ENCODE measurements around the gene M6PR. TPM values are rescaled to one million over a fixed set of nuclear protein-coding genes. Genes with fewer than 3 reads are reported as not detected.
A peak's percentile ranks its signal among the peaks of the same experiment; 100 is the strongest.

Gene M6PR
- total RNA-seq, result 100 to 1,000 TPM; 152 to 243 TPM
- polyA plus RNA-seq (ENCODE audit: insufficient read length in 6 of 6), result 100 to 1,000 TPM; 188 to 225 (median 209) TPM
- long read RNA-seq, donor 1, transcript M6PR-201 (7 exons, 2,756 nt), result major isoform, 30 of 38 reads
- long read RNA-seq, donor 1, partial matches to known transcripts, result 5 of 38 reads
- long read RNA-seq, donor 1, other reads (novel, unspliced or antisense), result 0 of 38 reads
- long read RNA-seq, donor 2, transcript M6PR-201 (7 exons, 2,756 nt), result major isoform, 28 of 29 reads
- long read RNA-seq, donor 2, partial matches to known transcripts, result 0 of 29 reads
- long read RNA-seq, donor 2, other reads (novel, unspliced or antisense), result 0 of 29 reads
- long read RNA-seq, donor 3, transcript M6PR-201 (7 exons, 2,756 nt), result major isoform, 19 of 19 reads
- long read RNA-seq, donor 3, partial matches to known transcripts, result 0 of 19 reads
- long read RNA-seq, donor 3, other reads (novel, unspliced or antisense), result 0 of 19 reads
- long read RNA-seq, donor 4, transcript M6PR-201 (7 exons, 2,756 nt), result major isoform, 49 of 56 reads
- long read RNA-seq, donor 4, partial matches to known transcripts, result 3 of 56 reads
- long read RNA-seq, donor 4, other reads (novel, unspliced or antisense), result 4 of 56 reads
- long read RNA-seq, donor 5, transcript M6PR-201 (7 exons, 2,756 nt), result major isoform, 27 of 37 reads
- long read RNA-seq, donor 5, partial matches to known transcripts, result 6 of 37 reads
- long read RNA-seq, donor 5, other reads (novel, unspliced or antisense), result 0 of 37 reads
- long read RNA-seq, donor 6, transcript M6PR-201 (7 exons, 2,756 nt), result major isoform, 30 of 30 reads
- long read RNA-seq, donor 6, partial matches to known transcripts, result 0 of 30 reads
- long read RNA-seq, donor 6, other reads (novel, unspliced or antisense), result 0 of 30 reads
- long read RNA-seq, donor 7, transcript M6PR-201 (7 exons, 2,756 nt), result major isoform, 13 of 13 reads
- long read RNA-seq, donor 7, partial matches to known transcripts, result 0 of 13 reads
- long read RNA-seq, donor 7, other reads (novel, unspliced or antisense), result 0 of 13 reads
- long read RNA-seq, donor 8, transcript M6PR-201 (7 exons, 2,756 nt), result major isoform, 33 of 40 reads
- long read RNA-seq, donor 8, partial matches to known transcripts, result 5 of 40 reads
- long read RNA-seq, donor 8, other reads (novel, unspliced or antisense), result 0 of 40 reads
- long read RNA-seq, donor 9, result 0 reads
- long read RNA-seq, donor 10, transcript M6PR-201 (7 exons, 2,756 nt), result major isoform, 60 of 72 reads
- long read RNA-seq, donor 10, partial matches to known transcripts, result 2 of 72 reads
- long read RNA-seq, donor 10, other reads (novel, unspliced or antisense), result 10 of 72 reads
- long read RNA-seq, donor 11, transcript M6PR-201 (7 exons, 2,756 nt), result major isoform, 17 of 18 reads
- long read RNA-seq, donor 11, partial matches to known transcripts, result 0 of 18 reads
- long read RNA-seq, donor 11, other reads (novel, unspliced or antisense), result 0 of 18 reads
- long read RNA-seq, donor 12, transcript M6PR-201 (7 exons, 2,756 nt), result major isoform, 19 of 65 reads
- long read RNA-seq, donor 12, partial matches to known transcripts, result 40 of 65 reads
- long read RNA-seq, donor 12, other reads (novel, unspliced or antisense), result 0 of 65 reads

DNA sequence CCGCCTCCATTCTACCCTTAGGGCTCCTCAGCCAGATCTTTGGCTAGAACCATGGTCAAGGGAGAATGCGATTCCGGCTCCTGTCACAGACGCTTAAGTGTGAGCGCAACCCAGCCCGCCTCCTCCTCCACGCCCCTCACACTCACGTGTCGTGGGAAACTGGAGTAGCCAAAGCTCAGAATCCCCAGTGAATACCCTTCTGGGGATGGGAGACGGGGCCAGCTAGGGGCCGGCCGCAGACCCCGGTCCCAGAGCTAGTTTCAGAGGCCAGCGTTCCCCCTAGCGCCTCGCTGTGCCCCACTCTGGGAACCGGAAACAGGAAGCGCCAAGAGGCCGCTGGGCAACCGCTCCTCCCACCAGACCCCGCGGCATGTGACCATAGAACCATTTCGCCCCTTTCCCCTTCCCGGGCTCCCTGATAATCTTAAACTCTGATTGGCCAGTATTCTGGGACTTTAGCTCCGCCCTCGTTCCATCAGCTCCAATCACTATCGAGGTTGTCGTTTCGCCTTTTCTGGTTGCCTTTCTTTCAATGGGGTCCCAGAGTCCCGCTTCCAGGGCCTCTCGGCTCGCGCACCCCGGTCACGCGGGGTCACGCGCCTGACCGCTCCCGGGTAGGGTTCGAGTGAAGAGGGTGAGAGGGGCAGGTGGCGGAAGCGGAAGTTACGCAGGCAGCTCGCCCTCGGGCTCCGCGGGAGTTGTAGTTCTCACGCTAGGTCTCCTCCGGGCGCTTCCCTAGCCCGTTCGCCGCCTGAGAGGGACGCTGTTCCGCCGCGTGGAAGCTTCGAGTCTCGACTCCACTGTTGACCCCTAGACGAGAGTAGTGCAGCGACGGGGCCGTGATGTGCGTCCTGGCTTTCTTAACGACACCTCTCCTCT is at the start of gene M6PR:
Gene M6PR, minus strand, starts transcription at position 304 of the 879 bp plus-strand sequence. CDS start 3,241 bp downstream, outside the sequence.
- peak within 1 kb of the TSS; percentile 77 to 94 for H3K4me3 ChIP-seq
- H3K4me1 ChIP-seq, result peaks cover 6 to 36% of the 10 kb centered on the region in 2 donors
- DNase-seq (peak; percentile 95 to 97 (median 96)), ATAC-seq (peak; percentile 95)
- no peaks in the 10 kb centered on the region for H3K9me3 ChIP-seq
- peaks cover 0 to 22% of the 10 kb centered on the region in 2 donors for H3K36me3 ChIP-seq
- peak within 1 kb of the TSS; percentile 95 to 99 for H3K27ac ChIP-seq
- TF ChIP-seq, protein P1, sequence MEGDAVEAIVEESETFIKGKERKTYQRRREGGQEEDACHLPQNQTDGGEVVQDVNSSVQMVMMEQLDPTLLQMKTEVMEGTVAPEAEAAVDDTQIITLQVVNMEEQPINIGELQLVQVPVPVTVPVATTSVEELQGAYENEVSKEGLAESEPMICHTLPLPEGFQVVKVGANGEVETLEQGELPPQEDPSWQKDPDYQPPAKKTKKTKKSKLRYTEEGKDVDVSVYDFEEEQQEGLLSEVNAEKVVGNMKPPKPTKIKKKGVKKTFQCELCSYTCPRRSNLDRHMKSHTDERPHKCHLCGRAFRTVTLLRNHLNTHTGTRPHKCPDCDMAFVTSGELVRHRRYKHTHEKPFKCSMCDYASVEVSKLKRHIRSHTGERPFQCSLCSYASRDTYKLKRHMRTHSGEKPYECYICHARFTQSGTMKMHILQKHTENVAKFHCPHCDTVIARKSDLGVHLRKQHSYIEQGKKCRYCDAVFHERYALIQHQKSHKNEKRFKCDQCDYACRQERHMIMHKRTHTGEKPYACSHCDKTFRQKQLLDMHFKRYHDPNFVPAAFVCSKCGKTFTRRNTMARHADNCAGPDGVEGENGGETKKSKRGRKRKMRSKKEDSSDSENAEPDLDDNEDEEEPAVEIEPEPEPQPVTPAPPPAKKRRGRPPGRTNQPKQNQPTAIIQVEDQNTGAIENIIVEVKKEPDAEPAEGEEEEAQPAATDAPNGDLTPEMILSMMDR (IDR thresholded peaks at IDR 0.05), result peak; percentile 21 to 31
- H3K27me3 ChIP-seq, result no peaks in the 10 kb centered on the region
- intact Hi-C loops (cut with DNase I), result no loop called here

GRCh38 chr12:8996682-8997405 is 47.4 kb upstream of the M6PR start:
- intact Hi-C loops (cut with DNase I), result no loop called here
- DNase-seq, result no peak
- H3K36me3 ChIP-seq, result no peaks in the 10 kb centered on the region
- TF ChIP-seq, protein P1 (IDR thresholded peaks at IDR 0.05), result no peak
- H3K4me1 ChIP-seq, result no peaks in the 10 kb centered on the region
- H3K27ac ChIP-seq, result no peak overlapping the region
- H3K27me3 ChIP-seq, result no peaks in the 10 kb centered on the region
- no peak overlapping the region for H3K4me3 ChIP-seq
- no peak for ATAC-seq
- no peaks in the 10 kb centered on the region for H3K9me3 ChIP-seq

DNA sequence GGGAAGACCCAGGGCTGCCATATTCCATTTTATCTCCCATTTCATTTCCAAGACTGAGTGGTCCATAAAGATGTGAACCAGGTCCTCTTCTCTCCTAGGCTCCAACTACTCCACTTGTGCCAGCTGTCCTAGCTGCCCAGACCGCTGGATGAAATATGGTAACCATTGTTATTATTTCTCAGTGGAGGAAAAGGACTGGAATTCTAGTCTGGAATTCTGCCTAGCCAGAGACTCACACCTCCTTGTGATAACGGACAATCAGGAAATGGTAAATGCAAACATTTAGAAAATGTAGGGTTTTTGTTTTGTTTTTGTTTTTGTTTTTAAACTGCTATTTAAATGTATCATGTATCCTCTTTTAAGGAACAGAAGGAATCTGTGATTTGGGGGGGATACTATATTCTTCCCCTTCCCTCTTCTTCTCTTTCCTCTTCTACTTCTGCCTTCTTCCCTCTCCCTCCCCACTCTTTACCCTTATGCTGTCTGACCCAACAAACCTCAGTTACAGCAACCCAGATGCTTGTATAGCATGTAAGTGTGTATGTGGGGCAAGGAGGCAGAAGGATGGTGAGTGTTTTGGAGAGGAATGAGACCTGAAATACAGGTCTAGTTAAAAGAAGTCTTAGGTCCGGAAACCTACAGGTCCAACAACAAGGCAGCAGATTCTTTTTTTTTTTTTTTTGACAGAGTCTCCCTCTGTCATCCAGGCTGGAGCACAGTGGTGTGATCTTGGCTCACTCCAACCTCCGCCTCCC is 45.8 kb upstream of the M6PR start:
- Histone ChIP-seq H3K4me1 (no peaks in the 10 kb centered on the region), H3K27ac (no peak overlapping the region), H3K27me3 (no peaks in the 10 kb centered on the region), H3K4me3 (no peak overlapping the region), H3K36me3 (no peaks in the 10 kb centered on the region), H3K9me3 (no peaks in the 10 kb centered on the region)
- DNase-seq (no peak), ATAC-seq (no peak)
- intact Hi-C loops (cut with DNase I), result no loop called here
- TF ChIP-seq, protein P1 (IDR thresholded peaks at IDR 0.05), result no peak
